Measurements from ENCODE around the gene DLG4. TPM values are rescaled to one million over a fixed set of nuclear protein-coding genes. Genes with fewer than 3 reads are reported as not detected.

DLG4 gene
- total RNA-seq (ENCODE audit: low replicate concordance): 7.8 and 46.1 TPM in 2 replicates
- long read RNA-seq: 0 reads

DNA sequence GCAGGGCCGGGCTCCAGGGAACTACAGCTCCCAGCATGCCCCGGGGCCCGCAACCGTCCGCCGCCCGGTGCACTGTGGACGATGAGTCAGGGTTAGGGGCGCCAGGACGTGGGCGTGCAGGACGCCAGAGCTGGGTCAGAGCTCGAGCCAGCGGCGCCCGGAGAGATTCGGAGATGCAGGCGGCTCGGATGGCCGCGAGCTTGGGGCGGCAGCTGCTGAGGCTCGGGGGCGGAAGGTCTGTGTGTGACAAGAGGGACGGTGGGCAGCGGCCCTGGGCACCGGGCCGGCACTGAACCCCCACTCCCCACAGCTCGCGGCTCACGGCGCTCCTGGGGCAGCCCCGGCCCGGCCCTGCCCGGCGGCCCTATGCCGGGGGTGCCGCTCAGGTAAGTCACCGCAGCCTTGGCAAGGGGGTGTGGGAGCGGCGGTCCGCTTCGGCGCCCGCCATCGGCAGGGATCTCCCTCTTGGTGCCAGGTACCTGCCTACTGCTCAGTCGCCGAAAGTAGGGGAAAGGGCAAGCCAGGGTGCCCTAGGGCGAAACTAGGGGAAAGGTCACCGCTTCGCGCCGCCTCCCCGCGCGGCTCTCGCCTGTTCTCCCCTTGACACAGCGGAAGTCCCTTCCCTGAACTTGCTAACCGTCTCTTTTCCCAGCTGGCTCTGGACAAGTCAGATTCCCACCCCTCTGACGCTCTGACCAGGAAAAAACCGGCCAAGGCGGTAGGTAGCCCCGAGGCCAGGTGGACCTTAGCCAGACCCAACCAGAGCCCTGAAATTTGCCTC is at the start of gene DLG4, which contains the start of gene ACADVL:
Gene DLG4, minus strand, starts transcription at position 25 of the 781 bp plus-strand sequence.
Gene ACADVL, plus strand, starts transcription at position 127 of the 781 bp plus-strand sequence. Its CDS starts 47 bp downstream, at position 174.
- Mint-ChIP-seq H3K4me1 (ENCODE audit: unreplicated experiment) (peaks cover 42% of the 10 kb centered on the region), H3K4me3 (peak within 1 kb of the TSS; percentile 97), H3K27ac (peak within 1 kb of the TSS; percentile 97), H3K9me3 (no peaks in the 10 kb centered on the region), H3K27me3 (peaks cover 6% of the 10 kb centered on the region), H3K36me3 (peaks cover 8% of the 10 kb centered on the region)
- TF ChIP-seq, protein P1, sequence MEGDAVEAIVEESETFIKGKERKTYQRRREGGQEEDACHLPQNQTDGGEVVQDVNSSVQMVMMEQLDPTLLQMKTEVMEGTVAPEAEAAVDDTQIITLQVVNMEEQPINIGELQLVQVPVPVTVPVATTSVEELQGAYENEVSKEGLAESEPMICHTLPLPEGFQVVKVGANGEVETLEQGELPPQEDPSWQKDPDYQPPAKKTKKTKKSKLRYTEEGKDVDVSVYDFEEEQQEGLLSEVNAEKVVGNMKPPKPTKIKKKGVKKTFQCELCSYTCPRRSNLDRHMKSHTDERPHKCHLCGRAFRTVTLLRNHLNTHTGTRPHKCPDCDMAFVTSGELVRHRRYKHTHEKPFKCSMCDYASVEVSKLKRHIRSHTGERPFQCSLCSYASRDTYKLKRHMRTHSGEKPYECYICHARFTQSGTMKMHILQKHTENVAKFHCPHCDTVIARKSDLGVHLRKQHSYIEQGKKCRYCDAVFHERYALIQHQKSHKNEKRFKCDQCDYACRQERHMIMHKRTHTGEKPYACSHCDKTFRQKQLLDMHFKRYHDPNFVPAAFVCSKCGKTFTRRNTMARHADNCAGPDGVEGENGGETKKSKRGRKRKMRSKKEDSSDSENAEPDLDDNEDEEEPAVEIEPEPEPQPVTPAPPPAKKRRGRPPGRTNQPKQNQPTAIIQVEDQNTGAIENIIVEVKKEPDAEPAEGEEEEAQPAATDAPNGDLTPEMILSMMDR (conservative IDR thresholded peaks at IDR 0.05): no peak
- peak; percentile 87 for DNase-seq (ENCODE audit: extremely low spot score, unreplicated experiment)

DNA sequence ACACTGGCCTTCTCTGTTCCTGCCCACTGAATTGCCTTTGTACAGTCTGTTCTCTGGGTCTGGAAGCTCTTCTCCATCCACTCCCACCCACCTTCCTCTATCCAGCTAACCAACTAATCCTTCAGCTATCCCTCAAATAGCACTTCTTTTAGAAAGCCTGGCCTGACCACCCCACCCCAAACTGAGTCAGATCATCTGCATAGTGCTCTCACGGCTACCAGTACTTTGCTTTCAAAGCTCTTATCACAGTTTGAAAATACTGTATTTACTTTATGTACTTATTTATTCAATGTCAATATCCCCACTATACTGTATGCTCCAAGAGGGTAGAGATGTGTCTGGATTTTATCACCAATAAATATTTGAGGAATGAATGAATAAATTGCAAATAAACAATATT is 47.1 kb upstream of the DLG4 start:
- H3K36me3 Mint-ChIP-seq: no peaks in the 10 kb centered on the region
- H3K27me3 Mint-ChIP-seq: peaks cover 51% of the 10 kb centered on the region
- peaks cover 6% of the 10 kb centered on the region for H3K4me1 Mint-ChIP-seq (ENCODE audit: unreplicated experiment)
- peak overlapping the region; percentile 58 for H3K27ac Mint-ChIP-seq
- no peak for DNase-seq (ENCODE audit: extremely low spot score, unreplicated experiment)
- TF ChIP-seq, protein P1 (conservative IDR thresholded peaks at IDR 0.05): no peak
- H3K4me3 Mint-ChIP-seq: peak overlapping the region; percentile 16
- H3K9me3 Mint-ChIP-seq: no peaks in the 10 kb centered on the region

DNA sequence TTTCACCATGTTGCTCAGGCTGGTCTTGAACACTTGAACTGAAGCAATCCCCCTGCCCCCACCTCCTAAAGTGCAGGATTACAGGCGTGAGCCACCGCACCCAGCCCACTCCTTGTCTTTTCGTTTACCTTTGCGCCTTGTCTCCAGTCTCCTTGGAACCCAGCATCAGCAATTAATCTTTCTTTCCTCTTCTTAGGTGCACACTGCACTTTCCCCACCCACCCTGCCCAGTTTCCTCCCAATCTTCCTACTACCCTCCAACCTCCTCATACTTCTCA is 44.1 kb upstream of the DLG4 start:
- H3K36me3 Mint-ChIP-seq: peaks cover 5% of the 10 kb centered on the region
- H3K27ac Mint-ChIP-seq: peak overlapping the region; percentile 100
- DNase-seq (ENCODE audit: extremely low spot score, unreplicated experiment): no peak
- no peaks in the 10 kb centered on the region for H3K9me3 Mint-ChIP-seq
- H3K4me1 Mint-ChIP-seq (ENCODE audit: unreplicated experiment): peaks cover 6% of the 10 kb centered on the region
- TF ChIP-seq, protein P1 (conservative IDR thresholded peaks at IDR 0.05): no peak
- peak overlapping the region; percentile 98 for H3K4me3 Mint-ChIP-seq
- H3K27me3 Mint-ChIP-seq: peaks cover 57% of the 10 kb centered on the region

DNA sequence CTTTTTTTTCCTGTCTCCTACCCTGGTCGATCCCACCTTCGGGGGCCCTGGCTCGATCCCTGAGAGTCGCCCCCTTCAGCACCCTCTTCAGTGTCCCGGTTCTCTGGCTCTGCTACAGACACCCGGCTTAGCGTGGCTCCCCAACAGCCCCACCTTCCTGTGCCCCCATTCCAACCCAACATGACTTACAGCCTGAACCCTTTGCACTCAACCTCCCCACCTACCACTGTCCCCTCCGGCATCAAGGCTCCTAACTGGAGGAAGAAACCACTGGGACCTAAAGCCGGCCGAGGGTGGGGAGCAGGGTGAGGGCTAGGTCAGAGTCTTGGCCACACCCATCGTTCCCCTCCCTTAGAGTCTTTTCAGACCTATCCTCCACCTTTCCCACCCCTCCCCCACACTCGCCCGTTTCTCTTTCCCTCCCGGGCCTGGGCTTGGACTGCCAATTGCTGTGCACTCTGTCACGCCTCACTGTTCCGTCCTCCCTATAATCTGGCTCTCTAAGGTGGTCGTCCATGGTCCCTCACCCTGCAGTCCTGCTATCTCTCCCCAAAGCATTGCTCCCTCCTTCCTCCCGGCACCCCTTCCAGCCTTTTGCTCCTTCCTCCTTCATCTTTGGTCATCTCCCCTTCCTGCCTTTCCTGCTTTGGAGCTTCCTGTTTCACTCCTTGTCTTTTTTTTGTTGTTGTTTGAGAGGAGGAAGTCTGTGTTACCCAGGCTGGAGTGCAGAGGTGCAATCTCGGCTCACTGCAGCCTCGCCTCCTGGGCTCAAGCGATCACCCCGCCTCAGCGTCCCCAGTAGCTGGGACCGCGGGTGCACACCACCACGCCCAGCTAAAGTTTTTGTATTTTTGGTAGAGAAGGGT is 43.5 kb upstream of the DLG4 start:
- TF ChIP-seq, protein P1 (conservative IDR thresholded peaks at IDR 0.05): no peak
- DNase-seq (ENCODE audit: extremely low spot score, unreplicated experiment): no peak
- H3K36me3 Mint-ChIP-seq: peaks cover 5% of the 10 kb centered on the region
- peak overlapping the region; percentile 98 for H3K4me3 Mint-ChIP-seq
- no peaks in the 10 kb centered on the region for H3K9me3 Mint-ChIP-seq
- H3K27me3 Mint-ChIP-seq: peaks cover 57% of the 10 kb centered on the region
- H3K4me1 Mint-ChIP-seq (ENCODE audit: unreplicated experiment): peaks cover 6% of the 10 kb centered on the region
- peak overlapping the region; percentile 100 for H3K27ac Mint-ChIP-seq

DNA sequence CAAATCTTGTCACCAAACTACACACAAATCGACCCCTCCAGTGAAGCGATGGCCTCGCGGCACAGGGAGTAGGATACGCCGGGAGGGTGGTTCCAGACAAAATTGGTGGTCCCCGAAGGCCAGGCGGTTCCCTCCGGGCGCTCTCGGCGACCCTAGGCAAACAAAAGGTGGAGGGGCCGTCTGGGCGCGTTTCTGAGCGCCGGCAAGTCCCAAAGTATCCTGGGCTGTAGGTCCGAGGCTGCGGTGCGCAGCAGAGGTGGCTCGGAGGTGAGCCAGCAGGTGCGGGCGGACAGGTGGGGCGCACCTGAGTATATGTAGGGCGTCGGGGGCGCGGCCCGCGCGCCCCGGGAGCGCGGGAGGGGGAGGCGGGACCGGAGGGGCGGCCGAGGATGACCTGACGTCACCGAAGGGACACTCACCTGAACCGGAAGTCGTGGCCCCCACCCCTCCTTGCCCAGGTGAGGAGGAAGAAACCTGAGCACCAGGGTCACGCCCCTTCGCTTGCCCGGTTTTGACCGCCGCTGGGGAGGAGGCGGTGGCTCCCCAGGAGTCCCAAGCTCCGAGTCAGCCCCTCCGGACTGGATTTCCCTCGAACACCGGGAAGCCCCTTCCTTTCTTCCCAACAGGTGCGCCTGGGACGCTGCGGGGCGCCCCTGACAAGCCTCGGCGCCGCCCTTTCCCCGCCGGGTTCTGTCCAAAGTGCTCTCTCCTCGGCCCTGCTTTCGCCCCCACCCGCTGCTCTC is 42.7 kb upstream of the DLG4 start, which contains the start of gene CLDN7:
Gene CLDN7, minus strand, starts transcription at position 287 of the 743 bp plus-strand sequence. CDS start 435 bp downstream, outside the sequence.
- Mint-ChIP-seq H3K27me3 (peaks cover 57% of the 10 kb centered on the region), H3K27ac (peak within 1 kb of the TSS; percentile 100), H3K4me3 (peak within 1 kb of the TSS; percentile 98), H3K9me3 (no peaks in the 10 kb centered on the region), H3K4me1 (ENCODE audit: unreplicated experiment) (peaks cover 6% of the 10 kb centered on the region), H3K36me3 (peaks cover 5% of the 10 kb centered on the region)
- TF ChIP-seq, protein P1 (conservative IDR thresholded peaks at IDR 0.05): no peak
- no peak for DNase-seq (ENCODE audit: extremely low spot score, unreplicated experiment)

All from type B pancreatic cell (in vitro differentiated cells).